ENCODE results near the gene NAA16. TPM values are rescaled to one million over a fixed set of nuclear protein-coding genes. Genes with fewer than 3 reads are reported as not detected.

Gene NAA16
- total RNA-seq, 3 donors from 2014 or later: 16.2 to 33.1 (median 22.0) TPM

GRCh38 chr13:41293272-41293671, 17.8 kb upstream of the NAA16 start:
- Histone ChIP-seq H3K9me3 (peaks cover 0 to 6% of the 10 kb centered on the region in 2 donors), H3K4me1 (no peaks in the 10 kb centered on the region), H3K4me3 (no peak overlapping the region), H3K27me3 (no peaks in the 10 kb centered on the region), H3K27ac (no peak overlapping the region), H3K36me3 (no peaks in the 10 kb centered on the region)
- TF ChIP-seq CTCF (IDR thresholded peaks at IDR 0.05) (no peak), POLR2AphosphoS5 (IDR thresholded peaks at IDR 0.05) (no peak), POLR2A (IDR thresholded peaks at IDR 0.05) (no peak)
- no peak for DNase-seq (ENCODE audit: low spot score in 2 of 2)
- intact Hi-C loops (cut with DNase I; ENCODE audit: low total_unique reads): no loop called here

- no peaks in the 10 kb centered on the region for H3K27me3 ChIP-seq
- H3K9me3 ChIP-seq: peaks cover 0 to 6% of the 10 kb centered on the region in 2 donors
- H3K4me1 ChIP-seq: no peaks in the 10 kb centered on the region
- no peaks in the 10 kb centered on the region for H3K36me3 ChIP-seq
- intact Hi-C loops (cut with DNase I; ENCODE audit: low total_unique reads): no loop called here
- no peak for TF ChIP-seq CTCF (IDR thresholded peaks at IDR 0.05)
- no peak for TF ChIP-seq POLR2AphosphoS5 (IDR thresholded peaks at IDR 0.05)
- TF ChIP-seq POLR2A (IDR thresholded peaks at IDR 0.05): no peak
- H3K27ac ChIP-seq: no peak overlapping the region
- no peak overlapping the region for H3K4me3 ChIP-seq
- no peak for DNase-seq (ENCODE audit: low spot score in 2 of 2)
Measured at GRCh38 chr13:41294914-41295313, 16.2 kb upstream of the NAA16 start.

GRCh38 chr13:41295973-41296372, 15.1 kb upstream of the NAA16 start:
- no peak for DNase-seq (ENCODE audit: low spot score in 2 of 2)
- intact Hi-C loops (cut with DNase I; ENCODE audit: low total_unique reads): no loop called here
- TF ChIP-seq POLR2A (IDR thresholded peaks at IDR 0.05) (no peak), POLR2AphosphoS5 (IDR thresholded peaks at IDR 0.05) (no peak), CTCF (IDR thresholded peaks at IDR 0.05) (no peak)
- Histone ChIP-seq H3K27me3 (no peaks in the 10 kb centered on the region), H3K27ac (no peak overlapping the region), H3K4me1 (no peaks in the 10 kb centered on the region), H3K9me3 (peaks cover 0 to 6% of the 10 kb centered on the region in 2 donors), H3K36me3 (no peaks in the 10 kb centered on the region), H3K4me3 (no peak overlapping the region)

GRCh38 chr13:41296879-41297646, 14.0 kb upstream of the NAA16 start:
- TF ChIP-seq CTCF (IDR thresholded peaks at IDR 0.05): no peak
- TF ChIP-seq POLR2AphosphoS5 (IDR thresholded peaks at IDR 0.05): no peak
- no peak for TF ChIP-seq POLR2A (IDR thresholded peaks at IDR 0.05)
- no peaks in the 10 kb centered on the region for H3K36me3 ChIP-seq
- H3K27ac ChIP-seq: no peak overlapping the region
- H3K4me1 ChIP-seq: no peaks in the 10 kb centered on the region
- DNase-seq (ENCODE audit: low spot score in 2 of 2): no peak
- H3K4me3 ChIP-seq: no peak overlapping the region
- intact Hi-C loops (cut with DNase I; ENCODE audit: low total_unique reads): no loop called here
- peaks cover 0 to 6% of the 10 kb centered on the region in 2 donors for H3K9me3 ChIP-seq
- no peaks in the 10 kb centered on the region for H3K27me3 ChIP-seq

GRCh38 chr13:41299316-41300094, 11.6 kb upstream of the NAA16 start:
- DNase-seq (ENCODE audit: low spot score in 2 of 2): no peak
- H3K4me3 ChIP-seq: no peak overlapping the region
- no peak overlapping the region for H3K27ac ChIP-seq
- no peaks in the 10 kb centered on the region for H3K36me3 ChIP-seq
- no peak for TF ChIP-seq CTCF (IDR thresholded peaks at IDR 0.05)
- TF ChIP-seq POLR2A (IDR thresholded peaks at IDR 0.05): no peak
- TF ChIP-seq POLR2AphosphoS5 (IDR thresholded peaks at IDR 0.05): no peak
- intact Hi-C loops (cut with DNase I; ENCODE audit: low total_unique reads): no loop called here
- no peaks in the 10 kb centered on the region for H3K27me3 ChIP-seq
- no peaks in the 10 kb centered on the region for H3K9me3 ChIP-seq
- H3K4me1 ChIP-seq: no peaks in the 10 kb centered on the region

All from breast epithelium (tissue), 4 donors.